Uterus (tissue), 4 donors: ENCODE data around the gene DMTF1. TPM values are rescaled to one million over a fixed set of nuclear protein-coding genes. Genes with fewer than 3 reads are reported as not detected.

Source experiments
- DNase-seq, 2 donors: peaks; one replicate each; pipeline ENCODE4 v3.0.0-alpha.2; 2019 to 2020
- H3K27ac ChIP-seq, 2 donors: fragments of 200-600 bp; sonication (generic); 1 replicate in 1 of 2; 2 replicates in 1 of 2; pipeline ENCODE4 v1.5.1; 2016 to 2018
- H3K27me3 ChIP-seq, 2 donors: fragments of 200-600 bp; sonication (generic); one replicate each; pipeline ENCODE4 v1.5.1; 2018 to 2019; ENCODE audit warnings: control low read depth in 1 of 2
- H3K36me3 ChIP-seq, 2 donors: fragments of 200-600 bp; sonication (generic); one replicate each; pipeline ENCODE4 v1.5.1; 2019; ENCODE audit warnings: control low read depth in 1 of 2
- H3K4me1 ChIP-seq, 2 donors: fragments of 200-600 bp; sonication (generic); one replicate each; pipeline ENCODE4 v1.5.1; 2018 to 2019; ENCODE audit warnings: control low read depth in 1 of 2
- H3K4me3 ChIP-seq, 2 donors: fragments of 200-600 bp; sonication (generic); 1 replicate in 1 of 2; 2 replicates in 1 of 2; pipeline ENCODE4 v1.5.1; 2018 to 2019; ENCODE audit warnings: mild to moderate bottlenecking in 1 of 2
- H3K9me3 ChIP-seq, 2 donors: fragments of 200-600 bp; sonication (generic); one replicate each; pipeline ENCODE4 v1.5.1; 2019; ENCODE audit warnings: control low read depth in 1 of 2
- CTCF ChIP-seq, 4 experiments: fragments of 200-600 bp in 2 of 4; fragments of 450-650 bp in 2 of 4; sonication (generic) in 2 of 4; IDR thresholded peaks; one replicate each; pipeline ENCODE4 v1.5.1; 2016 to 2019; ENCODE audit warnings: antibody characterized with exemption in 4 of 4, mild to moderate bottlenecking in 2 of 4, moderate library complexity in 1 of 4
- POLR2A ChIP-seq, 2 donors: fragments of 450-650 bp; IDR thresholded peaks; one replicate each; pipeline ENCODE4 v1.6.1; 2016; ENCODE audit warnings: antibody characterized with exemption in 2 of 2, mild to moderate bottlenecking in 1 of 2, moderate library complexity in 1 of 2
- intact Hi-C: fragments of 100-400 bp; cut with DNase I; formaldehyde crosslinking; loops from one replicate; pipeline ENCODE4 v1.15.1; 2023; ENCODE audit warnings: low total_unique reads
- total RNA-seq, 4 donors: library from RNA; depleted of rRNA in 3 of 4; stranded (reverse); fragments of >200 nt in 3 of 4; gene quantifications; one replicate each; pipeline versions ENCODE4 v1.1.0 to v1.2.4, GENCODE V29; 2014 to 2023
- donor health status: DM: yes; HTN: yes; CAD: no.

The DMTF1 gene
- total RNA-seq, 4 donors from 2014 or later = 36.2 to 193 (median 138) TPM

DNA sequence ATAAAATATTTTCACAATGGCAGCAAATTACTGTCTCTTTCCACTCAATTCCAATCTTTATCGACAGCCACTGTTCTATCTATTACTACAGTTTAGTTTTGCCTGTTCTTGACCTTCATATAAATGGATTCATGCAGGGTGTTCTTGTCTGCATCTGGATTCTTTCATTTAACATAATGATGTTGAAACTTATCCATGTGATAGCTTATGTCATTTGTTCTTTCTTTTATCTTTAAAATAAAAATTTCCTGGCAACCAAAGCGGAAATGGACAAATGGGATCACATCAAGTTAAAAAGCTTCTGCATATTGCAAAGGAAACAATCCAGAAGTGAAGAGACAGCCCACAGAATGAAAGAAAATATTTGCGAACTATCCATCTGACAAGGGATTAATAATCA, 20.5 kb upstream of the DMTF1 start:
- H3K4me3 ChIP-seq = no peak overlapping the region
- no peaks in the 10 kb centered on the region for H3K36me3 ChIP-seq
- no peak for TF ChIP-seq POLR2A (IDR thresholded peaks at IDR 0.05)
- no peak for TF ChIP-seq CTCF (IDR thresholded peaks at IDR 0.05)
- no peaks in the 10 kb centered on the region for H3K4me1 ChIP-seq
- H3K9me3 ChIP-seq = no peaks in the 10 kb centered on the region
- intact Hi-C loops = no loop called here
- H3K27ac ChIP-seq = no peak overlapping the region
- no peak for DNase-seq
- no peaks in the 10 kb centered on the region for H3K27me3 ChIP-seq

- no peaks in the 10 kb centered on the region for H3K36me3 ChIP-seq
- H3K4me3 ChIP-seq = no peak overlapping the region
- H3K9me3 ChIP-seq = no peaks in the 10 kb centered on the region
- no peak for DNase-seq
- intact Hi-C loops = no loop called here
- no peaks in the 10 kb centered on the region for H3K27me3 ChIP-seq
- TF ChIP-seq CTCF (IDR thresholded peaks at IDR 0.05) (no peak), POLR2A (IDR thresholded peaks at IDR 0.05) (no peak)
- H3K27ac ChIP-seq = no peak overlapping the region
- no peaks in the 10 kb centered on the region for H3K4me1 ChIP-seq
These were observed 15.0 kb upstream of the DMTF1 start for GRCh38 chr7:87137271-87137670.

- H3K4me3 ChIP-seq = no peak overlapping the region
- no peak overlapping the region for H3K27ac ChIP-seq
- TF ChIP-seq CTCF (IDR thresholded peaks at IDR 0.05) (no peak), POLR2A (IDR thresholded peaks at IDR 0.05) (no peak)
- no peak for DNase-seq
- intact Hi-C loops = no loop called here
- H3K4me1 ChIP-seq = no peaks in the 10 kb centered on the region
- H3K9me3 ChIP-seq = no peaks in the 10 kb centered on the region
- no peaks in the 10 kb centered on the region for H3K27me3 ChIP-seq
- no peaks in the 10 kb centered on the region for H3K36me3 ChIP-seq
These were observed 12.7 kb upstream of the DMTF1 start for GRCh38 chr7:87139514-87139913.

GRCh38 chr7:87140271-87140748, 11.9 kb upstream of the DMTF1 start:
- DNase-seq = no peak
- Histone ChIP-seq H3K27me3 (no peaks in the 10 kb centered on the region), H3K4me3 (no peak overlapping the region), H3K9me3 (no peaks in the 10 kb centered on the region), H3K27ac (no peak overlapping the region), H3K36me3 (no peaks in the 10 kb centered on the region), H3K4me1 (no peaks in the 10 kb centered on the region)
- no peak for TF ChIP-seq POLR2A (IDR thresholded peaks at IDR 0.05)
- no peak for TF ChIP-seq CTCF (IDR thresholded peaks at IDR 0.05)
- intact Hi-C loops = no loop called here

DNA sequence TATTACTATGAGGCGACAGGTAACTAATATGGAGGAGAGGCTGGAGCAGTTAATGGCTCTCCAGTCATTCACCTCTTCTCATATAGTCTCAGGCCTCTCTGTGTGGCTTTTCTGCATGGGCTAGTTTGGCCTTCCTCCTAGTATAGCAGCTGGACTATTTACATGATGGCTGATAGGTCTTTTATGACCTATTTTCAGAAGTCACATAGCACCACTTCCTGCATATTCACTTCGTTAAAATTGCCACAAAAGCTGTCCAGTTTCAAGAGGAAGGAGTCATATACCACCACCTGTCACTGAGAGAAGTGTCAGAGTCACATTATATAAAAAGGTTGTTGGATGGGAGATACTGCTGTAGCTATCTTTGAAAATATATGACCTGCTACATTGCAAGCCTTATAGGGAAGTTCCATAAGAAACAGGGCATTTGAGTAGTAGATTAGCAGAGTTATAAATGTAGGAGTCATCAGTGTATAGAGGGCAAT, 8.0 kb upstream of the DMTF1 start:
- H3K36me3 ChIP-seq = no peaks in the 10 kb centered on the region
- H3K9me3 ChIP-seq = no peaks in the 10 kb centered on the region
- H3K27me3 ChIP-seq = no peaks in the 10 kb centered on the region
- intact Hi-C loops = no loop called here
- H3K27ac ChIP-seq = no peak overlapping the region
- no peak overlapping the region for H3K4me3 ChIP-seq
- TF ChIP-seq CTCF (IDR thresholded peaks at IDR 0.05) (no peak), POLR2A (IDR thresholded peaks at IDR 0.05) (no peak)
- H3K4me1 ChIP-seq = no peaks in the 10 kb centered on the region
- no peak for DNase-seq
